ENCODE measurements around the gene SPATA6.

GRCh38 chr1:48470481-48470855 is 1.5 kb downstream of the SPATA6 start:
- TF ChIP-seq, protein P1, sequence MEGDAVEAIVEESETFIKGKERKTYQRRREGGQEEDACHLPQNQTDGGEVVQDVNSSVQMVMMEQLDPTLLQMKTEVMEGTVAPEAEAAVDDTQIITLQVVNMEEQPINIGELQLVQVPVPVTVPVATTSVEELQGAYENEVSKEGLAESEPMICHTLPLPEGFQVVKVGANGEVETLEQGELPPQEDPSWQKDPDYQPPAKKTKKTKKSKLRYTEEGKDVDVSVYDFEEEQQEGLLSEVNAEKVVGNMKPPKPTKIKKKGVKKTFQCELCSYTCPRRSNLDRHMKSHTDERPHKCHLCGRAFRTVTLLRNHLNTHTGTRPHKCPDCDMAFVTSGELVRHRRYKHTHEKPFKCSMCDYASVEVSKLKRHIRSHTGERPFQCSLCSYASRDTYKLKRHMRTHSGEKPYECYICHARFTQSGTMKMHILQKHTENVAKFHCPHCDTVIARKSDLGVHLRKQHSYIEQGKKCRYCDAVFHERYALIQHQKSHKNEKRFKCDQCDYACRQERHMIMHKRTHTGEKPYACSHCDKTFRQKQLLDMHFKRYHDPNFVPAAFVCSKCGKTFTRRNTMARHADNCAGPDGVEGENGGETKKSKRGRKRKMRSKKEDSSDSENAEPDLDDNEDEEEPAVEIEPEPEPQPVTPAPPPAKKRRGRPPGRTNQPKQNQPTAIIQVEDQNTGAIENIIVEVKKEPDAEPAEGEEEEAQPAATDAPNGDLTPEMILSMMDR (IDR thresholded peaks at IDR 0.05), result no peak
- TF ChIP-seq EZH2 (IDR thresholded peaks at IDR 0.05; ENCODE audit: borderline replicate concordance, insufficient read depth, low read depth, low read length, poor library complexity, severe bottlenecking), result no peak
